GM19438 (cell line): Measurements from ENCODE around the gene ZBTB16.

Source experiments
- ATAC-seq: cut with Tn5 transposase; IDR thresholded peaks from one replicate; pipeline ENCODE4 v1.9.1; 2021; ENCODE audit warnings: low read depth; ENCODE audit not compliant: unreplicated experiment

Gene ZBTB16, protein sequence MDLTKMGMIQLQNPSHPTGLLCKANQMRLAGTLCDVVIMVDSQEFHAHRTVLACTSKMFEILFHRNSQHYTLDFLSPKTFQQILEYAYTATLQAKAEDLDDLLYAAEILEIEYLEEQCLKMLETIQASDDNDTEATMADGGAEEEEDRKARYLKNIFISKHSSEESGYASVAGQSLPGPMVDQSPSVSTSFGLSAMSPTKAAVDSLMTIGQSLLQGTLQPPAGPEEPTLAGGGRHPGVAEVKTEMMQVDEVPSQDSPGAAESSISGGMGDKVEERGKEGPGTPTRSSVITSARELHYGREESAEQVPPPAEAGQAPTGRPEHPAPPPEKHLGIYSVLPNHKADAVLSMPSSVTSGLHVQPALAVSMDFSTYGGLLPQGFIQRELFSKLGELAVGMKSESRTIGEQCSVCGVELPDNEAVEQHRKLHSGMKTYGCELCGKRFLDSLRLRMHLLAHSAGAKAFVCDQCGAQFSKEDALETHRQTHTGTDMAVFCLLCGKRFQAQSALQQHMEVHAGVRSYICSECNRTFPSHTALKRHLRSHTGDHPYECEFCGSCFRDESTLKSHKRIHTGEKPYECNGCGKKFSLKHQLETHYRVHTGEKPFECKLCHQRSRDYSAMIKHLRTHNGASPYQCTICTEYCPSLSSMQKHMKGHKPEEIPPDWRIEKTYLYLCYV

DNA sequence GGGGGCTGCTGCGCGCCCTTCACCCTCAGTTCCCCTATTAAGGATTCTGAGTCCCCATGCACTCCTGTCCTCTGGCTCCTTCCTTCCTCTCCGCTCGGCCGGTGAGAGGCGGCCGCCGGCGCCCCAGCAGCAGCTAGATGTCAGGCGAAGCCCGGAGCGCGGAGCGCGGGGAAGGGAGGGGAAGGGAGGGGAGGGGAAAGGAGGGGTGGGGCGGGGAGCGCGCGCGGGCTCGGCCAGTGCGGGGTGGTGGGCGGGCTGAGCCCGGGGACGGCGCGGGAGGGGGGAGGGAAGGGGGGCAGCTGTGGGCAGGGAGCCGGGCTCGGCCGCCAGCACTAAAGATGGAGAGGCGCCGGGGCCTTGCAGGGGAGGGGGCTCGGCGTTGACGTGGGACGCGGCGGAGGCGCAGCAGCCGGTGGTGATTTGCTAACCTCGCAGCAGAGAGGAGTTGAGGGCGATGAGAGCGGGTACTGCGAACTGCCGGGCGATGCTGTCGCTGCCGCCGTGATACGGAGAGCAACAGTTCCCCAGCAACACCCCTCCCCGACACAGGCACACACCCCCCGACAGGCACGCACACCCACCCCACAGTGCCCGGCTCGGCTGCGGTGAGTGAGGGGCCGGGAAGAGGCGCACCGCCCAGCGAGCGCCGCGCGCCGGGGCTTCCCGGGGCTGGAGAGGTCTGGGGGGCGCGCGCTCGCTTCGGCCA lies at the start of gene ZBTB16:
Gene ZBTB16 (plus strand): TSS at position 434 of the 706 bp plus-strand sequence. CDS start 3,590 bp downstream, outside the sequence.
- no peak for ATAC-seq

DNA sequence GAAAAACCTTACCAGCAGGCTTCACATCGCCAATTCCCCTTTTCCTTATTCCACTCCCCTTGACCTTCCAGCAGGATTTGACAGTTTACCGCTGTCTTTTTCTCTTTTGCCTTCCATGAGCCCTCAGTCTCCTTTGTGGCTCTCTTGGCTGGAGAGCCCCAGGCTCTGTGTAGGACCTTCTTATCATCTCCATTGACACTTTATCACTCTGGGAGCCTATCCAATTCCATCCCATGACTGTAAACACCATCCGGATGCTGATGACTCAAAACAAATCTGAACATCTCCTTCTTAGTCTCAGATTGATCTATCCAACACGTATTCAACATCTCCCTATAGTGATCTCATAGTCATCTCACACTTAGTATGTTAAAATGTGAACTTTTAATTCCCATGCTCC lies 48.6 kb upstream of the ZBTB16 start:
- no peak for ATAC-seq

DNA sequence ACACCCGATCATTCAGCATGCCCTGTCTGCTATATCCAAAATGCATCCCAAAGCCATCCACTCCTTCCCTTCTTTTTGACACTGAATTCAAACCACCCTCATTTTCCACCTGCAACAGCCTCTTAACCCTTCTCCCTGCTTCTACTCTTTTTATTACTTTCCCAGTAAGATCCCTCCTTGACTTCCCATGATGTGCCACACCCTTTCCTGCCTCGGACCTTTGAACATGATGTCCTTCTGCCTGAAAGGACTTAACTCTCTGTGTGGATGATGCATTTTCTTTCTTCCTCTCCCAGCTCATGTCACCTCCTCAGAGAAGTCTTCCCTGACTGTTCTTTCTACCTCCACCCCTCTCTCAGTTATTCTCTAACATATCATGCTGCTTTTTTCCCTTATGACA lies 48.1 kb upstream of the ZBTB16 start:
- ATAC-seq: no peak

DNA sequence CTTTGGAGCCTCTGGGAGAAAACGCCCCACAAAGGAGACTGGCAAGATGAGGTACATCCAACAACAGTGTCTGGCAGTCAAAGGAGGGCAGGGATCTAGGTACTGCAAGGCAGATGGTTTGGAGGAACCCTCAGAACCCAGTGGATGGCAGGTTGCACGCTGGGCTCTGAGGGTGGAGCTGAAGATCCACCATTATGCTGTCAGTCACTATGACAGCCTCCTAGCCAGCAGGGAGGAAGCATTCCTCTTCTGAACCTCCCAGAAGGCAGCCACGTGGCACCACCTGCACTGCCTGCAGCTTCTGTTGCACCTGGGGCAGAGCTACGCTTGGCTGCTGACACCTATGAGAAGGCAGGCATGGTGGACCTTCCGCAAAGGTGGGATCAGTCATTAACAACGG lies 44.4 kb upstream of the ZBTB16 start:
- no peak for ATAC-seq

DNA sequence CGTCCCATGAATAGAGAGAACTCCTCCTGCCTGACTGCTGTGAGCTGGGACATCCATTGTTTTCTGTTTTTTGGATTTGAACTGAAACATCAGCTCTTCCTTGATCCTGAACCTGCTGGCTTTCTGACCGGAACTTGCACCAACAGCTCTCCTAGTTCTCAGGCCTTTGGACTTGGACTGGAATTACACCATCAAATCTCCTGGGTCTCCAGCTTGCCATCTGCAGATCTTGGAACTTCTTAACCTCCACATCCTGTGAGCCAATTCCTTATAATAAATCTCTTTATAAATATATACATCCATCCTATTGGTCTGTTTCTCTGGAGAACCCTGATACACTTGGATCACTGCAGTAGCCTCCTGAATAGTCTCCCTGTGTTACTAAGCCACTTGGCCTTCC lies 42.5 kb upstream of the ZBTB16 start:
- no peak for ATAC-seq

DNA sequence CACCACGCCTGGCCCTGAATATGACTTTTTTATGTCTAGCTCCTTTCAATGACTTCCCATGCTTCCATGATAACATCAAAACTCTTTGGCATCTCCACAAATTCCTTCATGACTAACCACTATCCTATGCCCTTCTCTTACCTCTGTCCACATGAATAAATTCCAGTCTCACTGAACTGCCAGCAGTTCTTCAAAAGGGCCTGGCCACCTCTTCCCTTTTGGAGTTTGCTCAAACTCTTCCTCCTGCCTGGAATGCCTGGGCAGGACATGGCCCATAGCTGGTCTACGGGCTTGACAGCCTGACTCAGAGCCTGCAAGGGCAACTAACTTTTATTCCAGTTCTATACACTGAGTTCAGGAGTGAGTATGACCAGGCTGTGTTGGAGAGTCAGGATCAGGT lies 41.8 kb upstream of the ZBTB16 start:
- no peak for ATAC-seq

DNA sequence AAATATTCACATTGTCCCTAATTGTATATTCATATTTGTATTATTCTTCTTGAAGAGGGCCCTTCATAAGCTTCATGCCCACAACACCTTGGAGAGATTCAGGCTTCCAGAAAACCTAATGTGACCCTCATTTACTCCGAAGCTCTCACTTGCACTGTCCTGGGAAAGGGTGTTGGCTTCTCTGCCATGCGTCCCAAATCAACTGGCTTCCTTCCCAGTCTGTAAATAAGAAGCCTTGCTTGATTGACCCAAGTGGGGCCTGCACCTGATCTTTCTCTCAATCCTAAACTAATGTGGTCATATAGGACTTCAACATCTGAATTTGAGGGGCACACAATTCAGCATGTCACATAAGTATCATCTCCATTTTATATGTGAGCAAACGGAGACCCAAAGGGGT lies 40.5 kb upstream of the ZBTB16 start:
- ATAC-seq: no peak

DNA sequence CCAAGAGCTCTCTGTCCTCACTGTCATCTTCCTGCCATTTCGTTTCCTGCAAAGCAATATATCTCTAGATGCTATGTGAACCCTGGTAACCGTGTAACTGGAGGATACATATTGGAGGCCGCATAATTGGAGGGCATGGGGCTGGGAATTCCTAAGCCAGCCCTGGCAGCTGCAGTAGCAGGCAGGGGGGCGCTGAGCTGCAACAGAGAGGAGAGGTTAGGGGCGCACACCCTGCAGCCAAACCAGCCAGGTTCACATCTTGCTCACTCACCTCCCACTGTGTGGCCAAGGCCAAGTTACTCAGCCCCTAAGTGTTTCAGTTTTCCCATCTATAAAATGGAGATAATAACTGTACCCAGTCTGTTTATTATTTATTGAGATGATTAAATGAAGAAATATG lies 39.9 kb upstream of the ZBTB16 start:
- no peak for ATAC-seq

DNA sequence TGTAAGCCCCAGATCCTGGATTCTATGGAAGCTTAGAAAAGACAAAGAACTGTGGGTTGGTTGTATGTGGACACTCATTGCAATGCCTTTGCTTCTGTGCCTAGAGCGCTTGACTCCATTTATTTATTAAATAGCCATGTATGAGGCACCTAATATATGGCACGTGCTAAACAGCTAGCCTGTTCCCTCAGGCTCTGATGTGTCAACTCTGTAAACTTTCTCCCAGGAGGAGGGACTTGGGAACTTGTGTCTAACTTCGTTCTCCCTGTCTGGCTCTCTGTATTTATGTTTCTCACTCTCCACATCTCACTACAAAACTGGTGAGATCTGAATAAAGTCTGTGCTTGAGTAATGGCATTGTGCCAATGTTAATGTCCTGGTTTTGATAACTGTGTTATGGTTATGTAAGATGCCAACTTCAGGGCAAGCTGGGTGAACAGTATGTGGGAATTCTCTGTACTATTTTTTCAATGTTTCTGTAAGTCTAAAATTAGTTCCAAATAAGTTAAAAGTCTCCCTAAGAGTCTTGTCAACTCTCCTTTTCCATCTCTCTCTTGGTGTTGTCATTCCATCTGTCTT lies 34.1 kb upstream of the ZBTB16 start:
- ATAC-seq: no peak

DNA sequence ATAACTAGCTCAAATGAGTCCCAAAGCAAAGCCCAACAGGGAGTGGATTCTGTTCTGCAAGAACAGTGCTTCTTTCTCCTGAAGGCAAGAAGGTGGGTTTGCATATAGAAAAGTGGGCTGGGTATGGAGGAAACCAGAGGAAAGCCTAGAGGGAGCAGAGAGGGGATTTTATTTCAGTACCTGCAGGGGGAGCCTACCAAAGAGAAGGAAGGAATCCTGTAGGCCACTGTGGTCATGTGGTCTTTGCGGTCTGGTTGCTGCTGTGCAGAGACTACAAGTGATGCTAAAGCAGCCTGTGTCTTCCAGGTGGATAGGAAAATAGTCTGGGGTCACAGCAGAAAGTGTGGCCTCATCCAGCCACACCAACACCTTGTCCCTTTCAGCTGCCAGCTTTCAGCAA lies 33.2 kb upstream of the ZBTB16 start:
- ATAC-seq: no peak

DNA sequence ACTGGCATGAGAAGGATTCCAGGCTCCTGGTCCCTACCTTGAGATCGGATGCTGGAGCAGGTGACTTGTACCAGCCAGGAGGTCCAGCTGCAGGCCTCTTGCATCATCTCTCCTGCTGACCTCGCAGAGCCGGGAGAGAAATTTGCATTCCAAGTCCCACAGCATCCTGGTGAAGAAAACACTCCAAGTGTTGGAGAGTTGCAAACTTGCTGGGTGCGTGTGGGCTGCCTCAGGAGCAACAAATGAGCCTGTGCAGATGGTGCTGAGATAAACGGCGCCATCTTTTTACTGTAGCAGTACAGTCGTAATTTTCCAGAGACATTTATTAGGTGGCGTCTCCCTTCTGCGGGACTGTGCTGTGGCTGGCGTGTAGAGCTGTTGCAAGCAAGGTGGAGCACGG lies 32.1 kb upstream of the ZBTB16 start:
- no peak for ATAC-seq

DNA sequence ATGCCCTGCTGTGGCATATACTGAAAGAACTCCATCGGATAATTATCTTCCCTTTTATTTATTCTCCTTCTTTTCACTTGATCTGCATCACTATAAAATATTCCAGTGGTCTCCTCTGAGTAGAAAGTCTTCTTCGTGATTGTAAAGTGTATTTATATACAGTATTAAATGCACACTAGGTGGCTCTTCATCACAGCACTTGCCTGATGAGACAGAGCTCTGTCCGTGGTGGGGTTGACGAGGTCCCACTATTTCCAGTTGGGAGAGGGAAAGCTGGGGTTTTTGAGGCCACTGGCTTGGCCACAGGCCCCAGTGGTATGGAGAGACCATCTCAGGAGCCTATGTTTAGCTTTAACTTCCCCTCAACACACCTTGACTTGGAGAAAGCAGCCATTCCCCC lies 31.6 kb upstream of the ZBTB16 start:
- ATAC-seq: no peak

DNA sequence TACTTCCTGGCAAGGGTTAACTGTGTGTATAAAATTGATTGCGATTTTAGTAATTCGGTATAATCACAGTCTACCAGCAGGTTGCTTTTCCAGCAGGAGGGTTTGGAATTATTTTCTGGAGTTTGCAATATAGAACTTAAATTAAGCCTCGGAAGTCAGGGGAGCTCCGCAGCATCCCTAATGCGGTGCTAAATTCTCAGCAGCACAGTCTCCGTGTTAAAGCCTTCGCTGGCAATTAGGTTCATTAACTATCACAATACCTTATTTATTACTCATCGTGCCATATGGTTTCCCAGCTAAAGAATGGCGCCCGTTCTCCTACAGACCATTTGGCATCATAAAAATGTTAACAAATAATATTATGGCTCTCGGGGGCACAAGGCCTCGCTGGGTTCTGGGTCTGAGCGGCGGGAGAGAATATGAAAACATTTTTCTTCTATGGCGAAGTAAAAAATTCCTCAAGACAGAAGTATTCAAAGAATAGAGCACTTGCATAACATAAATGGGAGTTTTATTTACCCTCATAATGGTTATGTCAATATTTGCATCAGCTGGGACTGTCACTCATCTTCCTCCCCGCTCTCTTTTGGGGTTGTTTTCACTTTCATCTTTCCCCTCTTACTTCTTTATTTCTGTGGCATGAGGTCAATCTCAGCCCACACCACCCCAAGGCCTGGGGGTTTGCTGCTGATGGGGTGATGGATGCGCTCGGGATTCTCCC lies 28.1 kb upstream of the ZBTB16 start:
- no peak for ATAC-seq

DNA sequence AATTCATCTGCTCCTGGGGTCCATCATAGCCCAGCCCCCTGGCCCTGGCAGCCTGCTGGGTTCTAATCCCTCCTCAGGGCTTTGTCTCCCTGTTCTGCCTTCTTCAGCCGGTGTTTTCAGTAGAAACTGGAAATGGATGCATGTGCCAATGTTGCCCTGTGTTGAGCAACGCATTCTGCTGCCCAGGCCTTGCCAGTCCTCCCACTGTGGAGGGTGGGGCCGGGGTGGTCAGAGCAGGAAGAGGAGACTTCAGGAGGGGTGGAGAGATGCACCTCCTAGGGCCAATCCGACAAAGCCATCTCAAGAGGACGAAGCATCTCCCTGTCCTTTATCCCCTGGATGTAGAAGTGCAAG lies 27.6 kb upstream of the ZBTB16 start:
- ATAC-seq: no peak

DNA sequence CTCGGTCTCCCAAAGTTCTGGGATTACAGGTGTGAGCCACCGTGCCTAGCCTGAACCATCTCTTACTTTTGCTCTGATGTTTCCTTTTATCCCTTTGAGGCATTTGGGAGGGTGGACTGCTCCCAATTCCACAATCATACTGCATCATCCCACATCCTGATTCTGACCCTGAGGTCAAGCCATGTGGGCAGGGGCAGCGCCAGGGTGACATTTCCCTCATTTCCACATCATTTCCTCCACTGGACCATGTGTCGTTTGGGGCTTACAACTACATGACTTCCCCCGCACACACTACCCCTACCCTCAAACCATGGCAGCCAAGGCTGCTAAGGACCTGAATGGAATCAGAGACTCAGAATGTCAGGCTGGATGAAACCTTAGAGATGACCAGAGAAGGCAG lies 26.4 kb upstream of the ZBTB16 start:
- no peak for ATAC-seq

DNA sequence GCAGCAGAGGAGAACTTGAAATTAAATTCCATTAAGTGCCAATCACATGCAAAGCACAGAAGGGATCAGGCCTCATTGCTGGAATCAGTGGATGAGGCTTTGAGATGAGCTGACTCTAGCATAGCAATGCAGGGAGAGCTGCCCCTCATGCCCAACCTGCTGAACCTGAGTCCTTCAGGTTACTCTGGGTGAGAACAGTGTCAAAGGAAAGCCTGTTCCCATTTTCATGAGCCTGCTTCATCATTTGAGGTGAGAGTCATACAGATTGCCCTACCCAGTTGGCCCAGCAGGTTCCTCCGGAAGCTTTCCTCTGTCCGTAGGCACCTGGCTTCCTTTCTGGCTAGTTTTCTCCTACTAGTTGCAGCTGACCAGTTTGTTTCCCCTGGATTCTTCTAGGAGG lies 25.9 kb upstream of the ZBTB16 start:
- ATAC-seq: no peak

DNA sequence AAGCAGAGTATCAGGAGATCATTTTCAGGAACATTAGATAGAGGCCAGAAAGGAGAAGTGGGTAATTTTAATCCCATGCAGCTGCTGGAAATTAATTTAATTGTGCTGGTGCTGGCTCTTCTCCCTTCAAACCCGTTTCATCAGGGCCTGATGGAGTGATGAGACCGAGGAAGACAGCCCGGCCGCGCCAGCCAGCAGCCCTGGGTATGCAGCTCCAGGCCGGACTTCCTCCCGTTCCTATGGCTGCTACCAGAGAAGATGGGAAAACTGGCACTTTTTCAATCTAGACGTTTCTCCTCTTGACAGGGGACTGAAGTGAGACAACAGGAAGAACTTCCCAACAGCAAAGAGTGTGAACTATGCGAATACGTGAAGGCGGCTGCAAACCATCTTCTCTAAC lies 24.6 kb upstream of the ZBTB16 start:
- ATAC-seq: no peak

DNA sequence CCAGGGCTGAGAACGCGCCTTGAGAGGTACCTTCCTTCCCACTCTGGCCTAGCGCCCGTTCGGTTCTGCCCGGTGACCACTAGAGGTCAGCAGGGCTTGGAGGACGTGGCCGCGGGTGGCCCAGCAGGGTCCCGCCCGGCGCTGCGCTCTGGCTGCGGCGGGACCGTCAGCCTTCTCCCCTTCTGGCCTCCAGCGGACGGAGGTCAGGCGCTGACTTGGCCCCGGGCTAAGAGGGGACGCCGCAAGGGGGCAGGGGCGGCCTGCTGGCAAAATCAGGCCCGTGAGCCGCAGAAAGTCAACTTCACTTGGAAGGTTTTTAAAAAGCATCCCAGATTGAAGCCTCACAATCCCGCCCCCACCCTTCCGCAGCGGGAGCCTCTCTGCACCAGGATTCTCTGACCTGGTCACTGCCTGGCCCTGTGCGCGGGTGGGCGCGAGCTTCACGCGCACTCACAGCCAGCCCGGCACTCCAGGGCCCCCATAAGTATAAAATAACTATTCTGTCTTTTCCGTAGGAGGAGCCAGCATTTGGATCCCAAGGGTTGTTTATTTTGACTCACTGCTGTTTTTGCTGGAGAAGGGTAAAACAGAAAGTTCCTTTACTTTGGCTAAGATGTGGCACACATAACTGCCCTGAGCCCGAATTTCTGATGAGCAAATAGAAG lies 23.2 kb upstream of the ZBTB16 start:
- no peak for ATAC-seq

DNA sequence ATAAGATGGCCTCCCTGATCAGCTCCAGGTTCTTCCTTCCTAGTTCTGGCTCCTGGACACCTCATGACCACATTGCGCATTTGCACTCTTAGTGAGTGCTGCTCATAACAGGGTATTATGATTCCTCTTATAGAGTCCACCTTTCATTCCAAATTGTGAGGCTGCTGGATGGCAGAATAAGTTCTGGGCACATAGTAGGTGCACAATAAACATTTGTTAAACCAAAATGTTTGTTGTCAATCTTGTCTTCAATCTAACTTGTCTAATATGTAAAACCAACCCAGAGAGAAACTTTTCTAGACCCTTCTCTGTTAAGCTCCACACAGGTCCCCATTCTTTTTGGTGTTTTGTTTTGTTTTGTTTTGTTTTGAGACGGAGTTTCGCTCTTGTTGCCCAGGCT lies 22.6 kb upstream of the ZBTB16 start:
- ATAC-seq: no peak

DNA sequence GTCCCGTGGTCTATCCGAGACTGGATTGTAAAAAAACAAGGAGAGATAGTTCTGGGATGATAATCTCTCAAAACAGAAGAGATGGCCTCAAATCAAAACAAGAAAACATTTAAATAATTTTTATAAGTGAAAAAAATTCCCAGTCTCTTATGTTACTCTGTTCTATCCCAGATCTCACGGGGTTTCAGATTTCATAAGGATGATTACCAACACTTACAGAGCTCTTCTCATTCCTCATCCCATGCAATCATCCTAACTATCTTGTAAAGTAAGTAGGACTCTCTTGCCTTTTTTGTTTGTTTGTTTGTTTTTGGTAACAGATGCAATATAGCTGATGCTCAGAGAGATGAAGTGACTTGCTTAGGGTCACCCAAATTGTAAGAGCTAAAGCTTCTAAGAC lies 20.0 kb upstream of the ZBTB16 start:
- ATAC-seq: no peak
